Measurements from ENCODE around the gene CEP72.
A peak's percentile ranks its signal among the peaks of the same experiment; 100 is the strongest.

Gene CEP72

GRCh38 chr5:661891-662750, 50.0 kb downstream of the CEP72 start:
- no peak for DNase-seq

GRCh38 chr5:662751-663435, 50.8 kb downstream of the CEP72 start:
- no peak for DNase-seq

DNA sequence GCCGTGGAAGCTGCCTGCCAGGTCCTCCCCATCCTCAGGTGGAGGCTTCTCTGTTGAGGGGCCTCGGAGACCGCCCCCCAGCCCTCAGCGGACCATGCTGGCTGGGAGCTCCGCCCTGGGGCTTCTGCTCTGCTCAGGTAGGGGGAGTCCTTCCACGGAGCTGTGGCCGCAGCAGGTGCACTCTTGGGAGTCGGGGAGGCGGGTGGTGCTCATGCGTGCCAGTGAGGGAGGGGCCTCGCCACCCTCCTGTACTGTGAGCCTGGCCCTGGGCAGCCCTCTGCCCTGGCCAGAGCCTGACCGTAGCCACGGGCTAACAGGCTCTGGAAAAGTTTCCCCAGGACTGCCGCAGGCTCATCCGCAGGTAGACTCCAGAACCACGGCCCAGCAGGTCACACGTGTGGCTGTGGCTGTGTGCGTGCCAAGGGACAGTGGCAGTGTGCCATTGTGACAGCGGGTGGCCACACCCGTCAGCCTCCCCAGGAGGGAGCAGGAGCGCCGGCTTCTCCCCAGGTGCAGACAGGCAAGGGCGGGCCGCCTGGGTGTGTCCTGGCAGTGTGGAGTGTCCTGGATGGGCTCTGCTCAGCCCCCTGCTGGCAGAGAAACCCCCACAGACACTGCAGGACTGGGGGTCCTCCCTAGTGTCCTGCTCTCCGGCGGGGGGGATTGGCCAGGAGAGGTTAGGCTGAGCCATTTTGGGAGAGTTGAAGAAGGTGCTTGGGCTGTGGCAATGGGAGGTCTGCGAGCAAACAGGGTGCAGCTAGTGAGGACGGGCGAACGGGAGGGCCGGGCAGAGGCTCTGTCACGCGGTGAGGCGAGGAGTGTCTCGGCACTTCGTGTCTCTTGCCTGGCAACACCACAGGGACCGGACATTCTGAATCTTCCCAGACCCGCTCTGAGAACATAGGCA, 51.5 kb downstream of the CEP72 start:
- no peak for DNase-seq

- no peak for DNase-seq
Observed at GRCh38 chr5:664343-664993, 52.3 kb downstream of the CEP72 start.

DNA sequence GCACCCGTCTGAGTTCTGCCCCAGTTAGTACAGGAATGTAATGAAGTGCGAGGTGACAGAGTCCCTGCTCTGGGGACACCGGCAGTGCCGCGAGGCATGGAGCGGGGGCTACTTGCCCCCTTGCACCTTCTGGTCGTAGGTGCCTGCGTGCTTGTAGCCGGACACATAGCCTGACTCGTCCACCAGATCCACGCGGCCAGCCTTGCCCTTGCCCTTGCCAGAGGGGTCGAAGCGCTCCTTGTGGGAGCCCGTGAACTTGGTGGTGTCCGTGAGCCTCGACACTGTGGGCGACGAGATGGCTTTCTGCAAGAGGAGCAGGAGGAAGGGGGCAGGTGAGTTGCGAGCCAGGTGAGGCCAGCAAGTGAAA, 52.8 kb downstream of the CEP72 start:
- no peak for DNase-seq

GRCh38 chr5:665541-665955, 53.4 kb downstream of the CEP72 start:
- DNase-seq = no peak

- no peak for DNase-seq
Observed at GRCh38 chr5:665956-666711, 54.0 kb downstream of the CEP72 start.

- no peak for DNase-seq
Observed at GRCh38 chr5:666816-667498, 54.8 kb downstream of the CEP72 start.

GRCh38 chr5:668283-668995, 56.3 kb downstream of the CEP72 start:
- DNase-seq = no peak

- peak in 2 of 4 experiments; percentile 18 to 29 for DNase-seq
Observed at GRCh38 chr5:669111-669841, 57.1 kb downstream of the CEP72 start.

GRCh38 chr5:669842-670395, 57.8 kb downstream of the CEP72 start:
- DNase-seq = no peak

- DNase-seq = no peak
Observed at GRCh38 chr5:670396-671270, 58.5 kb downstream of the CEP72 start.

DNA sequence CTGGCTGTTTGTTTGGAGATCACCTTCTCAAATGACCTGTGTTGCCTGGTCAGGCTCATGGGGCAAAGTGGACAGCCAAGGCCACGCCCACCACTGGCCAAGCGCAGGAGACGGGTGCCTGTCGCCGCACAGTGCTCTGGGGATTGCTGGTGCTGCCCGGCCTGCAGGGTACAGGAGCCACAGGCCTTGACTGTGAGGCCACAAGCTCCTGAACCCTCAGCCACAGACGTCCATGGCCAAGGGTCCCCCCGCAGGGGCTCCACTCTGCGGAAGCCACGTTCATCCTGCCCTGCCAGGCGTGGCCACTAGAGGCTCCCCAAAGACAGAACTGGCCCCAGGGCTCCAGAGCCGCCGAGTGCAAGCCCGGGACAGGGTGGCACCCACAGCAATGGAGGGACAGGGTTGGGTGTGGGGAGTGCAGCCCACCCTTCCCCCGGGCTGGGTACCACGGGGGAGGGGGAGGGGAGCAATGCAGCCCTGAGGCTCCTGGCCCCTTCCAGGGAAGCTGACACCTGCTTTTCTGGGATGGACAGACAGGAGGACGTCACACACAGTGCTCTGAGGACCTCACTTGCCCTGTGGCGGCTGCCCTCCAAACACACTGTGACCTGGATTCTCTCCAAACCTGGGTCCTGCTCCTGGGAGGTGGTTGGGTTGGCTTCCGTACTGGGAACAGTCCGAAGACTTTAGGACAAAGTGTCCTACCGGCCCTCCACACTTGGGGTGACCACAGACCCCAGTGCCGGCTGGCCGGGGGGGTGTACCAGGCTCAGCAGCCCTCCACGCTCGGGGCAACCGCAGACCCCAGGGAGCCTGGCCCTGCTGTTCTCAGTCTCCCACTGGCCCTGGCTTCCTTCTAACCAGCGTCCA, 59.6 kb downstream of the CEP72 start:
- peak; percentile 18 to 48 (median 46) for DNase-seq

GRCh38 chr5:672329-673160, 60.4 kb downstream of the CEP72 start:
- DNase-seq = peak in 3 of 4 experiments; percentile 11 to 34 (median 30)

DNA sequence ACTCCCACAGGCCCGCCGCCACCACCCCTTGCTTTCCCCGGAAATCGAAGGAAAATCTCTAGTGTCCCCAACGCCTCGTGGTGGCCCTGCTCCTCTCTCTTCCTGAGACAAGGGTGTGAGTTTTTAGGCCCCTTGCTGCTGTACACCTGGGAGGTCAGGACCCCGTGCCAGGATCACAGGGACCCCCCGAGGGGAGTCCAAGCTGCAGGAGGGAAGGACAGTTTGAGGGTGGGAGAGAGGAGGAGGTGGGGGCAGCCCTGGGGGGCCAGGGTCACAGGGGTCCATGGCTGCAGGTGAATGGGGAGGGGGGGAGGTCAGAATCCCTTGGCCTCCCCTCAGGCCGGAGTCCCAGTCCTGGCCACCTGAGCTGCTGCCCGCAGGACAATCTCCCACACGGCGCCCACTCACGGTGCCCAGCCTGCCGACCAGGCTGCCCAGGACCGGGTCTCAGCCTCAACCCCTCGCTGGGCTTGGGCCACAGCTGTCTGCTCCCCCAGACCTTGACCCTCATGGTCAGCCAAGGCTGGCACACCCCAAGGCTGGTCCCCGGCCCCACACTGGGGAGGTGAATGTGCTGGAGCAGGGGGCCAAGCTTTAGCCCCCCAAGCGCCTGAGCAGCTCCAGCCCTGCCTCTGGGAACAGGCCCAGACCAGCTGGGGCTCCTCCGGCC, 61.2 kb downstream of the CEP72 start:
- no peak for DNase-seq

All from activated CD4-positive, CD25-positive, alpha-beta regulatory T cell (primary cell).